GM10266 (cell line): Measurements from ENCODE around the gene CHD2.

Experiments used
- DNase-seq: peaks from one replicate; pipeline ENCODE4 v3.0.0; 2012; ENCODE audit errors: extremely low spot score
- CTCF ChIP-seq: IDR thresholded peaks from 2 replicates; pipeline ENCODE4 v1.5.1; 2012; ENCODE audit warnings: mild to moderate bottlenecking, low read depth; ENCODE audit not compliant: control insufficient read depth, insufficient read depth; ENCODE audit errors: missing control alignments

CHD2 gene

GRCh38 chr15:92963794-92964193 lies 63.7 kb downstream of the CHD2 start:
- no peak for TF ChIP-seq CTCF
- DNase-seq, result no peak

GRCh38 chr15:92968926-92969651 lies 69.0 kb downstream of the CHD2 start:
- no peak for DNase-seq
- no peak for TF ChIP-seq CTCF

- no peak for TF ChIP-seq CTCF
- no peak for DNase-seq
Observed at GRCh38 chr15:92970656-92971055, 70.5 kb downstream of the CHD2 start.

- TF ChIP-seq CTCF, result no peak
- DNase-seq, result no peak
Observed at GRCh38 chr15:92971081-92971480, 71.0 kb downstream of the CHD2 start.

GRCh38 chr15:92971713-92972112 lies 71.6 kb downstream of the CHD2 start:
- no peak for DNase-seq
- no peak for TF ChIP-seq CTCF

- no peak for TF ChIP-seq CTCF
- DNase-seq, result no peak
Observed at GRCh38 chr15:92974183-92974915, 74.2 kb downstream of the CHD2 start.

GRCh38 chr15:92979011-92979701 lies 79.0 kb downstream of the CHD2 start:
- TF ChIP-seq CTCF, result no peak

More at GRCh38 chr15:92979011-92979701, 79.0 kb downstream of the CHD2 start:
- no peak for DNase-seq
